DOHH2 (cell line): ENCODE measurements around the gene PHF11.

Experiments
- EZH2phosphoT487 ChIP-seq: fragments of 200-600 bp; sonication (generic); IDR thresholded peaks from 2 replicates; pipeline ENCODE4 v1.6.1; 2017; ENCODE audit warnings: borderline replicate concordance, mild to moderate bottlenecking, antibody characterized with exemption, low read length, moderate library complexity, mixed read lengths
- TF ChIP-seq, protein P1 (sequence below): fragments of 200-600 bp; sonication (generic); IDR thresholded peaks from one replicate; pipeline ENCODE4 v1.5.1; 2014; ENCODE audit warnings: antibody characterized with exemption, mild to moderate bottlenecking, low read depth, low read length; ENCODE audit not compliant: poor library complexity, severe bottlenecking

DNA sequence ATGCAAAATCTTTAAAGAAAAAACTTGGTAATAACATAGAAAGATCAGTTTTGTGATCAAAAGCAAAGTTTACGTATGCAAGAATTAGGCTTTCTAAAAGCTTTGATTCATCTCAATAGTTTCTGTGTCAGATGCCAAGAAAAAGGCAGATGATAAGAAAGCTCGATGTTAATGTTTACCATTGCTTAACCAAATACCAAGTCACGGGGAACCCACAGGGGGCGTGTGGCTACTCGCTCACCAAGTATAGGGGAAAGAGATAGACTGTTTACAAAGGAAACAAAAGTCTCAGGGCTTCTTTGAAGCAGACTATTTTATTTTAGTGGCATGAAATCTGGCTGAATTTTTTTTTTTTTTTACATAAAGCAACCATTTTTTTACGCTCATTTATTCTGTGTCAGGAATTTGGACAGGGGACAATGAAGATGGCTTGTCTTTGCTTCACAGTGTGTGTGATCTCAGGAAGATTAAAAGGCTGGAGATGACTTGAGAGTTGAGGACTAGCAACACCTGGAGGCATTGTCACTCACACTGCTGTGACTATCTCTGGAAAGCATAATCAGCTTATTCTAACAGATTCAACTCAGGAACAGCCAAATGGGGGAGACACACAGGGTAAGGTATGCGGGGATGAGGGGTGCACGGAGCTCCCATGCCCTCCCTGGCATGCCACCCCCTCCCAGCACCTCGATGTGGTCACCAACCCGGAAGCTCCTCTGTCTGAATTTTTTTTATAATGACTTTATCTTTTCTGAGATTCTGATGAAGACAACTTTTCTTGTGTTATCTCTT, 64.7 kb downstream of the PHF11 start:
- TF ChIP-seq, protein P1, sequence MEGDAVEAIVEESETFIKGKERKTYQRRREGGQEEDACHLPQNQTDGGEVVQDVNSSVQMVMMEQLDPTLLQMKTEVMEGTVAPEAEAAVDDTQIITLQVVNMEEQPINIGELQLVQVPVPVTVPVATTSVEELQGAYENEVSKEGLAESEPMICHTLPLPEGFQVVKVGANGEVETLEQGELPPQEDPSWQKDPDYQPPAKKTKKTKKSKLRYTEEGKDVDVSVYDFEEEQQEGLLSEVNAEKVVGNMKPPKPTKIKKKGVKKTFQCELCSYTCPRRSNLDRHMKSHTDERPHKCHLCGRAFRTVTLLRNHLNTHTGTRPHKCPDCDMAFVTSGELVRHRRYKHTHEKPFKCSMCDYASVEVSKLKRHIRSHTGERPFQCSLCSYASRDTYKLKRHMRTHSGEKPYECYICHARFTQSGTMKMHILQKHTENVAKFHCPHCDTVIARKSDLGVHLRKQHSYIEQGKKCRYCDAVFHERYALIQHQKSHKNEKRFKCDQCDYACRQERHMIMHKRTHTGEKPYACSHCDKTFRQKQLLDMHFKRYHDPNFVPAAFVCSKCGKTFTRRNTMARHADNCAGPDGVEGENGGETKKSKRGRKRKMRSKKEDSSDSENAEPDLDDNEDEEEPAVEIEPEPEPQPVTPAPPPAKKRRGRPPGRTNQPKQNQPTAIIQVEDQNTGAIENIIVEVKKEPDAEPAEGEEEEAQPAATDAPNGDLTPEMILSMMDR = no peak
- TF ChIP-seq EZH2phosphoT487 = no peak
